ENCODE results near the gene MAN1C1. TPM values are rescaled to one million over a fixed set of nuclear protein-coding genes. Genes with fewer than 3 reads are reported as not detected.

Gene MAN1C1
- total RNA-seq, 2 experiments from 2014 or later = 16.8 to 17.9 TPM

DNA sequence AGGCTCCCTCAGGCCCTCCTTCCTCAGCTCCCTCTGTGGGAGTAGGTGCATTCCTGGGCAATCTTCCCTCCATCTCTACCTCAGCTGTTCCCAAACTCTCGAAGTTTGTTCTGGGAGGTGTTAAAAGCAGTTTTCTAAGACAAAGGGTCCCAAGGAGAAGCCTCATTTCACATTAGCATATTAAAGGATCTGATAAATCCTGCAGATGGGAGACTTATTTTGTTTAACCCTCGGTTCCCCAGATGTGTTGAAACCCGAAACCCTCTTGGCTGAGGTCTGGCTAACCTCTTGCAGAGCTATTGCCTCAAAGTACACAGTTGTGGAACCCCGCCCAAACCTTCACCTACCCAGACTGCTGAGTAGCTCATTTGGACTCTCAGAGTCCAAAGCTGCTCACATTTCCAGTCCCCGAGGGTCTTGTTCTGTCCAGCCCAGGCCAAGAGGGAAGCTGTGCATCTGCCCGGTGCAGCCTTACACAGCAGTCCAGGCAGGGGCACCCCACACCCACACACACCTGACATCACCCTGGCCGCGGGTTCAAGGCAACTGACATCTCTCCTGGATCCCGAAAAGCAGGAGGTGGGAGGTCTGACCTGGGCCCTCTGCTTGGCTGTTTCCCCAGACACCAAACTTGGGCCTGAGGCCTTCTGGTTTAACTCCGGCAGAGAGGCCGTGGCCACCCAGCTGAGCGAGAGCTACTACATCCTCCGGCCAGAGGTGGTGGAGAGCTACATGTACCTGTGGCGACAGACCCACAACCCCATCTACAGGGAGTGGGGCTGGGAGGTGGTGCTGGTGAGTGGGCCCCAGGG, 163.9 kb downstream of the MAN1C1 start:
- no peak for ATAC-seq
- Mint-ChIP-seq H3K36me3 (ENCODE audit: low read depth) (peaks cover 19% of the 10 kb centered on the region), H3K27ac (no peak overlapping the region), H3K9me3 (ENCODE audit: insufficient read depth) (no peaks in the 10 kb centered on the region), H3K4me3 (no peak overlapping the region), H3K27me3 (ENCODE audit: low read depth) (no peaks in the 10 kb centered on the region), H3K4me1 (ENCODE audit: low read depth) (peaks cover 8% of the 10 kb centered on the region)
- ChIA-PET CTCF (no interaction called here), POLR2A (interaction anchor here (0.6 kb wide), 1 partner anchor 235 kb away, joined by 3 read pairs; no protein-coding TSS in a partner anchor)
- no peak for DNase-seq

GRCh38 chr1:25781130-25781433, 164.5 kb downstream of the MAN1C1 start:
- ATAC-seq (no peak), DNase-seq (no peak)
- ChIA-PET POLR2A (interaction anchor here (0.6 kb wide), 1 partner anchor 235 kb away, joined by 3 read pairs; no protein-coding TSS in a partner anchor), CTCF (no interaction called here)
- no peak overlapping the region for H3K4me3 Mint-ChIP-seq
- H3K4me1 Mint-ChIP-seq (ENCODE audit: low read depth) = peaks cover 2% of the 10 kb centered on the region
- no peak overlapping the region for H3K27ac Mint-ChIP-seq
- H3K9me3 Mint-ChIP-seq (ENCODE audit: insufficient read depth) = no peaks in the 10 kb centered on the region
- H3K36me3 Mint-ChIP-seq (ENCODE audit: low read depth) = peaks cover 18% of the 10 kb centered on the region
- no peaks in the 10 kb centered on the region for H3K27me3 Mint-ChIP-seq (ENCODE audit: low read depth)

GRCh38 chr1:25782608-25783201, 166.1 kb downstream of the MAN1C1 start:
- Mint-ChIP-seq H3K36me3 (ENCODE audit: low read depth) (peaks cover 15% of the 10 kb centered on the region), H3K4me3 (no peak overlapping the region), H3K27me3 (ENCODE audit: low read depth) (no peaks in the 10 kb centered on the region), H3K9me3 (ENCODE audit: insufficient read depth) (no peaks in the 10 kb centered on the region), H3K27ac (no peak overlapping the region), H3K4me1 (ENCODE audit: low read depth) (peaks cover 5% of the 10 kb centered on the region)
- ATAC-seq (no peak), DNase-seq (no peak)
- POLR2A ChIA-PET = no interaction called here
- CTCF ChIA-PET = interaction anchor here (0.9 to 1.0 kb wide), 2 partner anchors 68 to 164 kb away, joined by 3 read pairs; no protein-coding TSS in a partner anchor

GRCh38 chr1:25784575-25785051, 168.0 kb downstream of the MAN1C1 start:
- Mint-ChIP-seq H3K4me1 (ENCODE audit: low read depth) (peaks cover 5% of the 10 kb centered on the region), H3K27me3 (ENCODE audit: low read depth) (no peaks in the 10 kb centered on the region), H3K36me3 (ENCODE audit: low read depth) (peaks cover 17% of the 10 kb centered on the region), H3K9me3 (ENCODE audit: insufficient read depth) (no peaks in the 10 kb centered on the region), H3K4me3 (no peak overlapping the region), H3K27ac (no peak overlapping the region)
- ATAC-seq (no peak), DNase-seq (no peak)
- CTCF ChIA-PET = no interaction called here
- POLR2A ChIA-PET = no interaction called here

GRCh38 chr1:25785333-25786067, 168.9 kb downstream of the MAN1C1 start:
- H3K36me3 Mint-ChIP-seq (ENCODE audit: low read depth) = peaks cover 19% of the 10 kb centered on the region
- no peaks in the 10 kb centered on the region for H3K9me3 Mint-ChIP-seq (ENCODE audit: insufficient read depth)
- H3K4me1 Mint-ChIP-seq (ENCODE audit: low read depth) = peaks cover 5% of the 10 kb centered on the region
- ATAC-seq (no peak), DNase-seq (no peak)
- H3K27ac Mint-ChIP-seq = no peak overlapping the region
- H3K27me3 Mint-ChIP-seq (ENCODE audit: low read depth) = no peaks in the 10 kb centered on the region
- no peak overlapping the region for H3K4me3 Mint-ChIP-seq
- ChIA-PET CTCF (no interaction called here), POLR2A (no interaction called here)

GRCh38 chr1:25786887-25787759, 170.5 kb downstream of the MAN1C1 start:
- Mint-ChIP-seq H3K9me3 (ENCODE audit: insufficient read depth) (no peaks in the 10 kb centered on the region), H3K36me3 (ENCODE audit: low read depth) (peaks cover 19% of the 10 kb centered on the region), H3K4me3 (no peak overlapping the region), H3K27me3 (ENCODE audit: low read depth) (no peaks in the 10 kb centered on the region), H3K27ac (no peak overlapping the region), H3K4me1 (ENCODE audit: low read depth) (peaks cover 5% of the 10 kb centered on the region)
- DNase-seq (no peak), ATAC-seq (no peak)
- POLR2A ChIA-PET = no interaction called here
- CTCF ChIA-PET = interaction anchor here (2.1 kb wide), 1 partner anchor 11 kb away, joined by 9 read pairs; no protein-coding TSS in a partner anchor

GRCh38 chr1:25787760-25788166, 171.2 kb downstream of the MAN1C1 start:
- POLR2A ChIA-PET = no interaction called here
- Mint-ChIP-seq H3K27ac (no peak overlapping the region), H3K4me3 (no peak overlapping the region), H3K36me3 (ENCODE audit: low read depth) (peaks cover 19% of the 10 kb centered on the region), H3K27me3 (ENCODE audit: low read depth) (no peaks in the 10 kb centered on the region), H3K4me1 (ENCODE audit: low read depth) (peaks cover 5% of the 10 kb centered on the region), H3K9me3 (ENCODE audit: insufficient read depth) (no peaks in the 10 kb centered on the region)
- CTCF ChIA-PET = interaction anchor here (2.1 kb wide), 1 partner anchor 10 kb away, joined by 9 read pairs; no protein-coding TSS in a partner anchor
- ATAC-seq (no peak), DNase-seq (no peak)

DNA sequence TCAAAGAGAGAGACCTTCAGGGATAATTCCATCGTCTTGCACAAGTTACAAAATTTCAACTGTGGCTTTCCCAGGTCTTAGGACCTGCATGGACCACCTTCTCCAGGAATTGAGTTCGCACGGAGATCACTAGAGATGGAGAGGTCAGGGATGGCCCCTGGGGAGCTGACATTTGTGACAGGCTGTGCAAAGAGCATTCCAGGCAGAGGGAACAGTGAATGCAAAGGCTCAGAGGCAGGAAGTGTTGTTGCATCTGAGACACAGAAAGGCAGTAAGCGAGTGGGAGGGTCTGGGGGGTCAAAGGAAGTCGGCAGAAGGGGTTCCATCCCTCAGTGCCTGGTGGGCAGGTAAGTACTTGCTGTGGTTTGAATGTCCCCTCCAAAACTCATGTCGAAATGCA, 173.9 kb downstream of the MAN1C1 start:
- H3K27me3 Mint-ChIP-seq (ENCODE audit: low read depth) = peaks cover 5% of the 10 kb centered on the region
- ChIA-PET POLR2A (no interaction called here), CTCF (no interaction called here)
- no peak overlapping the region for H3K27ac Mint-ChIP-seq
- H3K9me3 Mint-ChIP-seq (ENCODE audit: insufficient read depth) = no peaks in the 10 kb centered on the region
- H3K4me1 Mint-ChIP-seq (ENCODE audit: low read depth) = peaks cover 15% of the 10 kb centered on the region
- no peak for ATAC-seq
- no peak overlapping the region for H3K4me3 Mint-ChIP-seq
- DNase-seq = no peak
- H3K36me3 Mint-ChIP-seq (ENCODE audit: low read depth) = peaks cover 9% of the 10 kb centered on the region

DNA sequence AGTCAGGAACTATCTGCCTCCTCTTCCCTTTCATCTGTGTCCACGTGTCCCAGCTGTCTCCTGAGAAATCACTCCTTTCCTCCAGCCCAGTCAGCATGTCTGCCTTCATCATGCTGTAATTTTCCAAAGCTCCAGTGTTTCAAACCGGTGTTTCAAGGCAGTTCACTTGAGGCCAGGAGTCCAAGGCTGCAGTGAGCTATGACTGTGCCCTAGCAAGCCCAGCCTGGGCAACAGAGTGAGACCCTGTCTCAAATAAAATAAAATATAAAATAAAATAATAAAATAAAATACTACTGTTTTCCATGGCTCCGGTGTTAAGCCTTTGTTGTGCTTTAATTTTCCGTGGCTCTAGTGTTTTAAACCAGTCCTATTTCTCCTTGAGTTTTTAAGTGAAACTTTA, 175.5 kb downstream of the MAN1C1 start:
- H3K27me3 Mint-ChIP-seq (ENCODE audit: low read depth) = peaks cover 9% of the 10 kb centered on the region
- no peak overlapping the region for H3K4me3 Mint-ChIP-seq
- DNase-seq (no peak), ATAC-seq (no peak)
- H3K27ac Mint-ChIP-seq = no peak overlapping the region
- ChIA-PET CTCF (interaction anchor here (1.3 kb wide), 1 partner anchor 271 kb away, joined by 4 read pairs; no protein-coding TSS in a partner anchor), POLR2A (interaction anchor here (0.6 kb wide), 1 partner anchor 66 kb away, joined by 3 read pairs; no protein-coding TSS in a partner anchor)
- H3K36me3 Mint-ChIP-seq (ENCODE audit: low read depth) = peaks cover 6% of the 10 kb centered on the region
- peaks cover 28% of the 10 kb centered on the region for H3K4me1 Mint-ChIP-seq (ENCODE audit: low read depth)
- no peaks in the 10 kb centered on the region for H3K9me3 Mint-ChIP-seq (ENCODE audit: insufficient read depth)

GRCh38 chr1:25793585-25794170, 177.1 kb downstream of the MAN1C1 start:
- ATAC-seq (no peak), DNase-seq (no peak)
- ChIA-PET CTCF (interaction anchor here (0.9 to 2.6 kb wide), 4 partner anchors 18 to 221 kb away, joined by 3 to 9 read pairs (median 6); no protein-coding TSS in a partner anchor), POLR2A (interaction anchor here (1.3 kb wide), 1 partner anchor 22 kb away, joined by 3 read pairs; no protein-coding TSS in a partner anchor)
- peaks cover 2% of the 10 kb centered on the region for H3K36me3 Mint-ChIP-seq (ENCODE audit: low read depth)
- H3K27me3 Mint-ChIP-seq (ENCODE audit: low read depth) = peaks cover 9% of the 10 kb centered on the region
- no peak overlapping the region for H3K27ac Mint-ChIP-seq
- H3K4me1 Mint-ChIP-seq (ENCODE audit: low read depth) = peaks cover 40% of the 10 kb centered on the region
- H3K4me3 Mint-ChIP-seq = no peak overlapping the region
- no peaks in the 10 kb centered on the region for H3K9me3 Mint-ChIP-seq (ENCODE audit: insufficient read depth)

GRCh38 chr1:25794325-25794724, 177.7 kb downstream of the MAN1C1 start:
- H3K9me3 Mint-ChIP-seq (ENCODE audit: insufficient read depth) = no peaks in the 10 kb centered on the region
- POLR2A ChIA-PET = interaction anchor here (0.6 to 1.3 kb wide), 2 partner anchors 23 to 110 kb away, joined by 3 read pairs; no protein-coding TSS in a partner anchor
- H3K27me3 Mint-ChIP-seq (ENCODE audit: low read depth) = peaks cover 9% of the 10 kb centered on the region
- ATAC-seq (no peak), DNase-seq (no peak)
- no peak overlapping the region for H3K27ac Mint-ChIP-seq
- H3K4me3 Mint-ChIP-seq = no peak overlapping the region
- peaks cover 41% of the 10 kb centered on the region for H3K4me1 Mint-ChIP-seq (ENCODE audit: low read depth)
- H3K36me3 Mint-ChIP-seq (ENCODE audit: low read depth) = peaks cover 2% of the 10 kb centered on the region
- CTCF ChIA-PET = interaction anchor here (0.7 to 2.6 kb wide), 5 partner anchors 18 to 328 kb away, joined by 3 to 9 read pairs (median 5); no protein-coding TSS in a partner anchor
